NCI-H2171 (cell line): Measurements from ENCODE around the gene SLC25A11.

Experiments
- DNase-seq: peaks from one replicate; lab custom pipeline; 2025; lab: John Stamatoyannopoulos, UW

Gene SLC25A11, protein sequence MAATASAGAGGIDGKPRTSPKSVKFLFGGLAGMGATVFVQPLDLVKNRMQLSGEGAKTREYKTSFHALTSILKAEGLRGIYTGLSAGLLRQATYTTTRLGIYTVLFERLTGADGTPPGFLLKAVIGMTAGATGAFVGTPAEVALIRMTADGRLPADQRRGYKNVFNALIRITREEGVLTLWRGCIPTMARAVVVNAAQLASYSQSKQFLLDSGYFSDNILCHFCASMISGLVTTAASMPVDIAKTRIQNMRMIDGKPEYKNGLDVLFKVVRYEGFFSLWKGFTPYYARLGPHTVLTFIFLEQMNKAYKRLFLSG

DNA sequence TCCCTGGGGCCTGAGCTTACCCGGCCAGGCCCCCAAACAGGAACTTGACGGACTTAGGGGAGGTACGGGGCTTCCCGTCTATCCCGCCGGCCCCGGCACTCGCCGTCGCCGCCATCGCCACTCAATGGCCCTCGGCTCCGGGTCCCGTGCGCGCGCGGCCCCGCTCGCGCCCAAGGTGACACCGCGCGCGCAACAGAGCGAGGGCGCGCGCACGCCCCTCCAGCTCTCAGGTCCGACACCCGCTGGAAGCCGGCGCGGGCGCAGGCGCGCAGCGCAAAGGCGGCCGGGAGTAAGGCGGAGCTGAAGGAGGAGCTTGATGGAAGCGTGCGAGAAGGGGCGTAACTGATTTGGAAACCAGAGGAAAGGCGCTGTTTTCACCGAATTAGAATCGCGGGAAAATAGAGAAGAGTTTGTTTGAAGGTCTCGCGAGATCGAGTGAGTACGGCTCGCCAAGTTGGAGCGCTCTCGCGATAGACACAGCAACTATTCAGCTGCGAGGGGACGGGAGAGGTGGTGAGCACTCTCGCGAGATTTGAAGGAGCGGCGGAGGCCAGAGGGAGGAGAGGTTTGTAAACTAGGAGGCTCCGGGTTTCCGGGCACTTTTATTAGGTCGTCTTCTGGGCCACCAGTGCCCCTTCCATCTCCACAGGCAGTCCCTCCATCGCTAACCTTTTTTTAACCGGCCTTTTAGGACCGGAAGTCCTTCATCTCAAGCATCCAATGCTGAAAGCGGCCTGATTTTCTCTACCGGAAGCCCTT, at the start of gene SLC25A11, which contains the start of gene RNF167:
Gene SLC25A11 (minus strand): TSS at position 251 of the 759 bp plus-strand sequence. CDS start 136 bp downstream, at position 115.
Gene RNF167 (plus strand): TSS at position 473 of the 759 bp plus-strand sequence. CDS start 642 bp downstream, outside the sequence.
- DNase-seq, result peak; percentile 99

DNA sequence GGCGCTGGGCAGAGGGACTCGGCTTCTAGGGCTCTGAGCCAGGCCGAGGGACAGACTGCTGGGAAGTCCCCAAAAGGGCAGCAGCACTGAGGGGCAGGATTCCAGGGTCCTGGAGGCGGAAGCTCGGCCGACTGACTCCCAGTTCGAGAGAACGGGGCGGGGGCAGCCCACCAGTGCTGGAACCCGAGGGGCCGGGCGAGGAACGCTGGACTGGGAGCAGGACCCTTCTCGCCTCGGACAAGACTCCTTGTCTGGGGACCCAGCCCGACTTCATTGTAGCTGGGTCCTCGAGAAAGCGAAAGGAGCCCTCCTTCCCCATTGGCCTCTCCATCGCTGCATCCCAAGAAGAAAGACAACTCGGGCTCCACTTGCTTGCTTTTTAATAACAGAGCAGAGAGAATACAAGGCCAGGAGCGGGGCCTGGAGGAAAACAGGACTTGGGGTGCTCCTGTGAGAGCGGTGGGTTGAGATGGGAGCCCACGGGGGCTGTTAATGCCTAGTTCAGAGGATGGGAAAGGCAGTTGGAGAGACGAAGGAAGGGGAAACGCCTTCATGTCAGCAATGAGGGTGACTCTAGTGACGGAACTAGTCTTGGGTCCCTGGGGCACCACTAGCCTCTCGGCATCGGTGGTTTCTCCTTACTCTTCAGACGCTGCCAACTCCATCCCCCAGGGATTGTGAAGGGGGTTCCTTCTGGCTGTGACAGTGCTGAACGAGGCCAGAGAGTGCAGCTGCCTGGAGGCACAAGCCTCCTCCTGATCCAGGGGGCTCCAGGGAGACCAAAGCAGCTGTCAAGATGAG, 48.1 kb upstream of the SLC25A11 start:
- peak; percentile 51 for DNase-seq

DNA sequence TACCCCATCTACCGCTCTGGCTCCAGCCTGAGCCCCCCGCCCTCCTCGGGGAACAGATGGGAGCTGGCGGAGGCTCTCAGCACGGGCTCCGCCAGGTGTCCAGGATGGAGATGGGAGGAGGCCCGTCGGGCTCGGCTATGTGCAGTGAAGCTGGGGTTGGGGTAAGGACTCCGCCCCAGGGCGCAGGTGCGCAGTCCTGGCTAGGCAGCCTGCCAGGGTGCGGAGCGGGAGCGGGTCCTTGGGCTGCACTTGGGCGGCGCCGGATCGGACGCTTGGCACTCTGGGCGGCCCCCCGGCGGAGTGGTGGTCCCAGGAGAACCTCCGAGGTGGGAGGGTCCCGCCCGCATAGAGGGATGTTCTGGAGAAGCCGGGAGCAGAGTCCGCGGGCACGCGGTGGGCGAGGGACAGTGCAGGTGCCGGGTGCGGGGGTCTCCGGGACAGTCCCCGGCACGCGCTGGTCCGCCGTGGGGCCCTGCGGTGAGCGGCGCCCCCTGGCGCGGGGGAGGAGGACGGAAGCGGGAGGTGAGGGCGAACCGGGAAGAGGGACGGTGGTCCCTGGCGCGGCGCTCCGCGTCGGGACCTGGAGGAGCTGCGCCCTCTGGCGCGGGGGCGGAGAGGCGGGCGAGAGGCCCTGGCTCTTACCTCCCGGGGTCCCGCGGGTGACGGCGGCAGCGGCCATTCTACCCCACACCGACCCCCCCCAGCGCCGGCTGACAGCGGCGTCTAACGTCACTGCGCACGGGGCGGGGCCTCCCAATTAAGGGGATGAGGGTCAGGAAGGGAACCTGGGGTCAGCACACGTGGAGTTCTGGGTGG, 47.3 kb upstream of the SLC25A11 start, which contains the start of gene CAMTA2:
Gene CAMTA2 (minus strand): TSS at position 725 of the 816 bp plus-strand sequence. CDS start 1,453 bp downstream, outside the sequence.
- peak; percentile 93 for DNase-seq

DNA sequence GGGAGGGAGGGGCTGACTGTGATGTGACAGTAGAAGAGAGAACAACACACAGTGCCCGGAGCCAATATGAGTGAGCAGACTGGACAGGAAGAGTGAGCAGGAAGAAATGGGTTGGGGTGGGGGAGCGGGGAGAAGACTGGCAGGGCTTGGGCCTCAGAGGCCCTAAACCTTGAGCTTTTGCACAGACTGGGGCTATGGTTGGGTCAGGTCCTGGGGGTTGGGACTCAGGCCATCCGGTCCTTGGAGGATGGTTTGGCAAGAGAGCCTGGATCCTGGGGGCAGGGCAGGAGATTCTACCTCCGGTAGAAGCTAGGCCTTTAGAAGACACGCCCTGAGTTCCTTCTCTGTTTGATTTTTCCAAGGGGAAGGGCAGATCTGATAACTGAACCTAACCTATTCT, 46.6 kb upstream of the SLC25A11 start:
- no peak for DNase-seq

DNA sequence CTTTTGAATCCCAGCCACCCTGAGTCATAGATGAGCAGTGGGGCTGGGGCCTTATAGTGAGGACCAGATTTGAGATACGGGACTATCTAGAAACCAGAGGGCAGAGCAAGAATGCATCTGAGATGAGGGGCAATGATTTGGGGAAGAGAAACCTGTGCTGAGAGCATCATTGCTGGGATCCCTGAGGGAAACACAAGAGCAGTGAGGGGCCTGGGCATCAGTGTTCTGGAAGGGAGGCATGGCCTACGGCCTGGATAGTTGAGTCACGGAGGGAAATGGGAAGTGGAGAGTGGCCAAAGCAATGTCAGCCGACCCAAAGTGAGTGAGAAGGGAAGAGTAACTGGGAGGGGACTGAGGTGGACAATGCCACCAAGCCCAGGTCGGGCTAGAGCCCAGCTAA, 42.5 kb upstream of the SLC25A11 start:
- DNase-seq, result no peak

DNA sequence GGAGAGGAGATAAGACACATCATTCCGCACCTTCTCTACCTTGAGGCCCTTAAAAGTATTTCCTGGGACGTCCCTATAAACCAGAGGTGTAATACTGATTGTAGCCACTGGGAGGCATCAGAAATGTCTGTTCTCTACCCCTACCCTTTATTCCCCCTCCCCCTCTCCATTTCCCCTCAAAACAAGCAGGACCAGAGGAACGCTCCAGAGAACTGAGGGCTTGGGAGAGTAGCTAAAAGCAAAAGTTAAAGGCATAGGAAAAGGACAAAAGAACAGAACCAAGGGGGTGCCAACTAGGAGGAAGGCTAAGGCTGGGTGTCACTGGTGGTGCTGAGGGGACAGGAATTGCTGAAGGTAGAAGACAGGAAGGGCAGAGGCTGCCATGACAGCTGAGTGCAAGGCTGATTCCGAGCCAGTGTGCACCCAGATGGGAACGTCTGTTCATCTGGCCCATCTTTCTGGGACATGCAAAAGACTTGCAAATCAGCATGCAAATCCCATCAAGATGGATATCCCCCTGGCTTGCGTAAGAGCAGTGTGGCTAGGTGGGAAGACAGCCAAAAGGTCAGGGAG, 40.9 kb upstream of the SLC25A11 start:
- no peak for DNase-seq

DNA sequence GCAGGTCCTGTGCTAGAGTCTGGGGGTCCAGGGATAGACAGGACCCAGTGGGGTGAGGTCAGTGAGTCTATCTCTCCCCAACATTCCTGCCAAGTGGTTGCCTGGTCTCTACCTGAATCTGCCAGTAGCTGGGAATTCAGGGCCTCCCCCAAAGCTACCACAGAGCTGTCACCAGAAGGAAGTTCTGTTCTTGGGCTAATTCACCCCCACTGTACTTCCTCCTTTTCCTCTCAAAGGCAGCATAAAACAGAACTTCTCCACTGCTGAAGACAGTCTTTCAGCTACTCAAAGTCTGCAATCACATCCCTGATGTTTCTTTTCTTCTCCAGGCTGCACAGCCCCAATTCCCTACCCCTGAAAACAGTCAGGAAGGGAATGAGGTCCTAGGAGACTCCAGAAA, 38.9 kb upstream of the SLC25A11 start:
- no peak for DNase-seq

DNA sequence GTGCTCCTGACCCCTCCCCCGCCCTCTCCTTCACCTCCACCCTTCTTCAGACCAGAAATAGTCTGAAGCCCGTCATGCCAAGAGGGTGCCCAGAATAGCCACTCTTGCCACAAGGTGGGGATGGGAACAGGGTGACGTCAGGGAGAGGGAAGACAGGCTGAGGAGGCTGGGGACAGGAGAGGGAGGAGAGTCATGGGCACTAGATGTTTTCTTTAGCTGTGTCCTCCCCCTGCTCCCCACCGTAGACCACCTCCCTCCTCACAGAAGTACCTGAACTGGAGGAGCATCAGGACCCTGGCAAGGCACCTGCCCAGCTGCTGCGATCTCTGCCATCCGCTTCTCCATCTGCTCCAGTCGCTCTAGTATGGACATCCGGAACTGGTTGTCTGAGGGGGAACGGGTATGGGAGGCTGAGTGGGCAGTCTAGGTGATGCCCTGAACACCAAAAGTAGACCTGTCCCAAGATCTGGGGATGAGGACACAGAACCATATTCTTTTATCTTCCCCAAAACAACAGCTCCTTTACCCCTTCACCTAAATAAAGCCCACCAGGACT, 34.3 kb upstream of the SLC25A11 start:
- DNase-seq, result no peak

DNA sequence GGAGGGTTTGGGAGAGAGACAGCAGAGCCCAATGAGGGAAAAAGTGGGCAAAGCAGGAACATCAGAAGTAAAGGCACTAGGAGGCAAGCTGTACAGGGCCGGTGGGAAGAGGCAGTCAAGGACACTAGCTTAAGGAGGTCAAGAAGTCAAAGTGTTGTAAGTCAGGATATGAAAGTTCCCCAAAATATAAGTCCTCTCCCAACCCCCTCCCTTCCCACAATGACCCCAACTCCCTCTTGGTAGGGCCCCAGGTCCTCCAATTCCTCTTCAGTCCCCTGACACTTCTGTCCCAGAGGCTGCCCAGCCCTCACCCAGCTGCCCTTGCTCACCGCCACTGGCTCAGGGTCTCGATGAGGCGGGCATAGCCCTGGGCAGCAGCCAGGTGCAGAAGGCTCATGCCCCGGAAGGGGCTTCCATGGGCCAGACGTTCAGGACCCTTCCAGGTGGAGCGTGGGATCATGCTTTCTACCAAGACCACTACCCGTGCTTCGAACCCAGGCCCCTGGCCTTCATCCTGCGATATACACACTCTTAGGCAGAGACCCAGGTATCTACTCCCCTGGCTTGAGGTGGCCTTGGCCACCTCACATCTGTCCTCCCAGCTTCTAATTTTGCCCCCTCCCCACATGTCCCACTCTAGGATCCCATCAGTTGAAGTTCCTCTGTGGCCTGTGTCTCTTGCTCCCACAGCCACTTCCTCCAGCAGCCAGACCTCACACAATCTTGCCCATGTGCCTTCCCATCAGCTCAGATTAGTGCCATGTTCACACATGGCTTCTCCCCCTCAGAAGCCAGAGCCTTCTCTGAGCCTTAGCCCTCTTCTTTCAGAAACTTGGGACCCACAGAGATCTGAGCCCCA, 33.6 kb upstream of the SLC25A11 start:
- no peak for DNase-seq

DNA sequence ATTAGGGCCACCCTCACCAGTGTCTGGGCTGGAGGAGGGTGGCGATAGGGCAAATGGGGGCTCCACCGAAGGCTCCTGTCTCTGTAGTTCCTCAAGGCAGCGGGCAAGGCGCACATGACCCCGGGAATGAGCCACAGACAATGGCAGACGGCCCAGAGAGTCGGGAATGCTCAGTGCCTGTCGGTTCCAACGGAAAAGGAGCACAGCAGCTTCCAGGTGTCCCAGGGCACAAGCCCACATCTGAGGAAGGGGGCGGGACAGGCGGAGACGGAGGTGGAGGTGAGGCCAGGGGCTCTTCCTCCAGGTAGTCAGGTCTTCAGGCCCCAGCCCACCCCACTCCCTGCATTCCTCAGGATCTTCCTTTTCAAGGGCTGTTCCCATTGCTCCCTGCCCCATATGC, 32.9 kb upstream of the SLC25A11 start:
- DNase-seq, result no peak

DNA sequence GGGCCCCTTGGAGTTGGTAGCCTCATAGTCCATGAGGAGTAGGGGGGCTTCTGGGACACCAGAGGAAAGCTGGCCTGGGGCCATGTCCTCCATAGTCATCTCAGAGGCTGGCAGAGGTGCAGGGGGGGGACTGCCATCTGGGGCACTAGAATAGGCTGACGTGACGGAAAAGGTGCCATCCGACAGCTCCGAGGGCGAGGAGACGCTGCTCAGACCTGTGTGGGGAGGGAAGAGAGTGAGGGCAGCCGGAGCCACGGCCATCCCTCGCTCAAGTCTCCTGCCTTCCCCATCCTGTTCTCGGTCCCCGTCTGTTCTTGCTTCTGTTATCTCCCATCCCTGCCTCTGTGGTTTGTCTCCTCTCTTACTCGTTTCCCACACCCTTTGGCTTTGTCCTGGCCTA, 32.5 kb upstream of the SLC25A11 start:
- DNase-seq, result no peak

DNA sequence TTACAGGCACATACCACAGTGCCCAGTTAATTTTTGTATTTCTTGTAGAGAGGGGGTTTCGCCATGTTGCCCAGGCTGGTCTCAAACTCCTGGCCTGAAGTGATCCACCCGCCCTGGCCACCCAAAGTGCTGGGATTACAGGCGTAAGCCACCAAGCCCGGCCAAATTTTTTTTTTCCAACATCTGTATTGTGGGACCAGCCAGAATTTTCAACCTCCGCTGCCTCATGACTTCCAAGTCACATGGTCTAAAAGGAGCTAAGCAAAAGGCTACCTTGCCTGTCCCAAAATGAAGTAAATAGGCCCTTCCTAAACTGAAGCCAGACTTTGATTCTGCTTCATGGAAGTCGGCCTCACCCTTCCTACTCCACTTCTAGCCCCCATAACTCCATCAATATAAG, 32.0 kb upstream of the SLC25A11 start:
- DNase-seq, result no peak

DNA sequence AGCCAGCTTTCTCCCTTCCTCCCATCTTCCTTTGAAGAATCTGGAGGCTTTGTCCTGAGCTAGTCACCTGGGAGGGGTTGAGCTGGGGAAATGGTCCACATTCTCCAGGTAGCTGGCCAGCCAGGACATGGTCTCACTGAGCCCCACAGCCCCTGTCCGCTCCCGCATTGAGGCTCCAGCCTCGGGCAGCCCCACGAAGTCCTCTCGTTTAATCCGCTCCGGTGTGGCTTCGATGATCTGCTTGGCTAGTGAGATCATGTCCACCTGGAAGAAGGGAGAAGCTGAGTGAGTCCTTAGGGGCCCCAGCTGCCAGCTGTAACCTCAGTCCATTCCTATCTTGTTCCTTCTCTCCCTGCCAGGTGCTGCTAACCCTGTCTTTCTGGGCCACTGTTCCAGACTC, 30.4 kb upstream of the SLC25A11 start:
- DNase-seq, result no peak

DNA sequence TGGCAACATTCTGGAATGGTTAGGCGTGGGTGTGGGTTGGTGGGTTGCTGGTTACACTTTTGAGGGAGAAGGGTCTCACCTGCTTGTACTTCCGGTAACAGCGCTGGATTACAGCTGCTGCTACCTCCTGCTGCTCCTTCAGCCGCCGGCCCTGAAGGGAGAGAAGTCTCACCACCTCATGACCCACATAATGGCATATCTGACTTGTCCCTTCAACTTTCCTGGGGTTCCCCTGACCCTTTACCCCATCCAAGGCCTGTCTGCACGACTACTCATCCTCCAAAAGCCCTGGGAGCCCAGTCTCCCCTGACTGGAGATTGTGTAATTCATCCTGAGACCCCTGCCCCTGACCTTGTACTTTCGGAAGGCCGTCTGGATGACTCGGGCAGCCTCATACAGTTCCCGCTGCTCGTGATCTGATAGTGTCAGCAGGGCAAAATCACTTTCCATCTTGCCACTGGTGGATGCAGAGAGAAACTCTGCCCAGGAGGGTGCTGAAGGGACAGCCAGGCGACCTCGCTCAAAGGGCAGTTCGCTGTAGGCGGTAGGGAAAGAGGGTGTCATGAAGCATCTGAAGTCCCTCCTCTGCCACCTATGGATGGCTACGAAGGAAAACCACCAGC, 29.8 kb upstream of the SLC25A11 start:
- DNase-seq, result no peak

DNA sequence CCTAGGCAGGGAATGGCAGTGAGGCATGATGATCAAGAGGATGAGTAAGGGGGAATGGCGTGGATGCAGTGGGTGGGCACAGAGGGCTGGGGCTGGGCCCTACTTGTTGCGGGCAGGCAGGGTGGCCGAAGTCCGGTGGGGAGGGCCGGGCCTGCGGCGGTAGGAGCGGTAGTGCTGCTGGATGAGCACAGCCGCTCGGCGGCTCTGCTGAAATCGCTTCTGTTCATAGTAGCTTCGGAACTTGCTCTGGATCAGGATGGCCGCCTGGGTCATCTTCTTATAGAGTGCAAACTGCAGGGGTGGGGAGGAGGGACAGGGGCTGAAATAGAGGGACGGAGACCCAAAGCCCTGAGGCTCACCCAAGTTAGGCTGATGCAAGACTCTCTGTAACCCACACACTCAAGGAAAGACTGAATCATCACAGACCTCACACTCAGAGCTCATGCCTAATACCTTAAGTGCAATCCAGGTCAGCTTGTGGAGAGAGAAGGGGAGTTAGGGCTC, 29.3 kb upstream of the SLC25A11 start:
- DNase-seq, result no peak

DNA sequence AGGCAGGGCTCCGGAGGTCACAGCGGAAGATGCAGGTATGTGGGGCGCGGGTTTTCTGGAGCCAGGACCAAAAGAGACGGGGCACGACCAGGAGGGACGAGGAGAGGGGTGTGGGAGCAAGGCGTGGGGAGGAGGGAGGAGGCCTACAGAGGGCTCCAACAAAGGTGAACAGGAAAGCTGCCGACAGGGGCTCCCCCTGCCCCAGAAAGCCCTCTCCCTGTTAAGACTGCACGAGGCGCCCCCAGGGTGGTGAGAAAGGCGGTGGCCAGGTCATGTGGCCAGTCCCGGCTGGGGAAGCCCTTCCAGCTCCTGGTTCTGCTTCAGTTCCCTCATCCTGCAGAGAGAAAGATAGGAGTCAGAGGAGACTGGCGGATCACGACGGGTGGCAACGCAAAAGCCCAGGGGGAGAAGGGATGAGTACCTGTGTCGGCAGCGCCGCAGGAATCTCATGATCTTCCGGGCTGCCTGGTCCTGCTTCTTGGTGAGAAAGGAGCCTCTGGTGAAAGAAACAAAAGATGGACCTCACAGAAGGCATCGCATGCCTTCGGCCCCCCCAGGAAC, 28.7 kb upstream of the SLC25A11 start:
- no peak for DNase-seq

DNA sequence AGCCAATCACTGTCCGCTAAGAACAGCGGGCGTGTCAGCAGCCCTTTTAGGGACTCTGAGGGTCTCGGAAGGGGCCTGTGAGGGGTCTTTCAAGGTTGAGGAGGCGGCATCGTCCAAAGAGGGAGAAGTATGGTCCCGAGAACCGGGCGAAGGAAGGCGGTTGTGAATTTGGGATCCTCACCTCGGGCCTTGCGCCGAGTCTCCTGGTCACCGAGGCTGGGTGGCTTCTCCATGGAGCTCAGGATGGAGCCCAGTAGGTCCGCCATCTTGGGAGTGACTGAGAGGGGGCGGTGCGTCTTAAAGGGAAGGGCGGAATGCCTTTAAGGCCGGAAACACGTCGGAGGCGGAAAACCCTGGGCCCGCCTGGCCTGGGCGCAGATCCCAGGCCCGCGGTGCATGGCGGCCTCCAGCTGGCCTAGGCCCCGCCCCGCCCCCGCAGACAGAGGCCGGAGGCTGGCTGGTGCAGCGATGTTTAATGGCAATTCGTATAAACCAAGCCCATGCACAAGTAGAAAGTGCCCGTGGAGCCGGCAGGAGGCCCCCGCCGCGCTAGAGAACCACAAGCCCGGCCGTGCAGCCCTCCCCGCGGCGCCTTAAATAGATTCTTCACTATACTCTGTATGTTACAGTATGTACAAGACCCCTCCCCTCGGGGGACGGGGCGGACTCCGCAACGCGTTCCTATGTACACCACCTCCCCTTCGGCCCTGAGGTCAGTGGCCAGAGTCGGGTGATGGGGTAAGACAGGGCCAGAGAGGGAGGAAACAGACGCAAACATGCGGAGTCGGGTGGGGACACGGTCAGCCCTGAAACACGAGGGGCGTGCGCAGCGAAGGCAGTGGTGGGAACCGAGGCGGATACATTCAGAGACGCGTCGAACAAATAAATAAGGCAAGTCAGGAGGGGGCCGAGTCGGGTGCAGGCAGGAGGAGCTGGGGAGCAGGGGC, 28.0 kb upstream of the SLC25A11 start, which contains the start of gene SPAG7:
Gene SPAG7 (minus strand): TSS at position 279 of the 947 bp plus-strand sequence. CDS start 13 bp downstream, at position 266.
- DNase-seq, result peak; percentile 93
